ENCODE data around the gene ORC3.
A peak's percentile ranks its signal among the peaks of the same experiment; 100 is the strongest.

The ORC3 gene

GRCh38 chr6:87661503-87661902, 71.6 kb downstream of the ORC3 start:
- DNase-seq (ENCODE audit: low read depth in 2 of 2): peak in 1 of 2 donors; percentile 25
- no peak overlapping the region for H3K4me3 ChIP-seq (replicated peaks in 1 of 2; ENCODE audit: low read depth in 2 of 2, low read length in 2 of 2)
- TF ChIP-seq, protein P1, sequence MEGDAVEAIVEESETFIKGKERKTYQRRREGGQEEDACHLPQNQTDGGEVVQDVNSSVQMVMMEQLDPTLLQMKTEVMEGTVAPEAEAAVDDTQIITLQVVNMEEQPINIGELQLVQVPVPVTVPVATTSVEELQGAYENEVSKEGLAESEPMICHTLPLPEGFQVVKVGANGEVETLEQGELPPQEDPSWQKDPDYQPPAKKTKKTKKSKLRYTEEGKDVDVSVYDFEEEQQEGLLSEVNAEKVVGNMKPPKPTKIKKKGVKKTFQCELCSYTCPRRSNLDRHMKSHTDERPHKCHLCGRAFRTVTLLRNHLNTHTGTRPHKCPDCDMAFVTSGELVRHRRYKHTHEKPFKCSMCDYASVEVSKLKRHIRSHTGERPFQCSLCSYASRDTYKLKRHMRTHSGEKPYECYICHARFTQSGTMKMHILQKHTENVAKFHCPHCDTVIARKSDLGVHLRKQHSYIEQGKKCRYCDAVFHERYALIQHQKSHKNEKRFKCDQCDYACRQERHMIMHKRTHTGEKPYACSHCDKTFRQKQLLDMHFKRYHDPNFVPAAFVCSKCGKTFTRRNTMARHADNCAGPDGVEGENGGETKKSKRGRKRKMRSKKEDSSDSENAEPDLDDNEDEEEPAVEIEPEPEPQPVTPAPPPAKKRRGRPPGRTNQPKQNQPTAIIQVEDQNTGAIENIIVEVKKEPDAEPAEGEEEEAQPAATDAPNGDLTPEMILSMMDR (IDR thresholded peaks at IDR 0.05; ENCODE audit: low read depth, low read length): no peak

DNA sequence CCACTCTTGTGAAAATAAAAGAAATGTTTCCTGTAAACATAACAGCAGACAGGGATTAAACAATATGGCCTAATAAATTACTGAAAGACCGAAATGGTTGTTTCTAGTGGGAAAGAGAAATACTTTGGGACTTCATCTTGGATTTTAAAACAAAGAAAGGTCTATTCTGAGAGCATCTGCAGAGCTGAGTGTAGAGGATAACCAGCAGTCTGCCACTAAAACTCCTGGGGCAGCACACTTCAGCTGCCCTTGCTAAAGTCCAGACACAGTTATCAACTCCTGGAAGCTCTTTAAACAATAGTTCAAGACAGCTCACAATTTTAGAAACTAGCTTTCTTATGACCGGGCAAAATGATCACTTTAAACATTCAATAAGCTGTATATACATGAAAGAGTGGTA, 73.5 kb downstream of the ORC3 start:
- TF ChIP-seq, protein P1 (IDR thresholded peaks at IDR 0.05; ENCODE audit: low read depth, low read length): no peak
- H3K4me3 ChIP-seq (replicated peaks in 1 of 2; ENCODE audit: low read depth in 2 of 2, low read length in 2 of 2): no peak overlapping the region

DNA sequence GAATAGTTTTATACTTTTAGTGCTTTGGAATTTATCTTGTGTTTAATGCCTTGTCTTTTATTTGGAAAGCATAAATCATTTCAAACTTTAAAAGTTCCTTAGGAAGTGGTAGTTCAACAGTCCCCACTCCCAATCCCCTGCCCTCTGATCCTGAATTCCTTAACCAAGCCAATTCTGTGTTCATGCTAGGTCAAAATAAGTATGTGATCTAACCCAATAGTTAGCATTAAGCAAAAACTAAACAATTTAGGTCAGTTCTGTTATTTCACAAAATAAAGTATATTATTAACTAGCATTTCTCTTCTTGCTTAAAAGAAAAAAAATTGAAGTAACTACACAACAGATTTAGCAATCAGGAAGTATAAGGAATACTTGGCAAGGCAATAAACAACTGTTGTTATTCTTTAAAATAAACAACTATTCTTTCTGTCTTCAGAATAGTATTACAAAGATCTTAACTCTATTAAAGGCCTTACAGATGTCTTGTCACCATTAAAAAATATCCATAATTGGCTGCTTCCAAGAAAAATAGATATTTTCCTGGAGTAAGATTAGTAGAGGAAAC, 75.1 kb downstream of the ORC3 start:
- DNase-seq (ENCODE audit: low read depth in 2 of 2): no peak
- no peak overlapping the region for H3K4me3 ChIP-seq (replicated peaks in 1 of 2; ENCODE audit: low read depth in 2 of 2, low read length in 2 of 2)
- TF ChIP-seq, protein P1 (IDR thresholded peaks at IDR 0.05; ENCODE audit: low read depth, low read length): no peak

More for the DNA sequence above, 73.5 kb downstream of the ORC3 start:
- no peak for DNase-seq (ENCODE audit: low read depth in 2 of 2)

- H3K4me3 ChIP-seq (replicated peaks in 1 of 2; ENCODE audit: low read depth in 2 of 2, low read length in 2 of 2): no peak overlapping the region
- DNase-seq (ENCODE audit: low read depth in 2 of 2): no peak
- TF ChIP-seq, protein P1 (IDR thresholded peaks at IDR 0.05; ENCODE audit: low read depth, low read length): no peak
These were observed 77.1 kb downstream of the ORC3 start for GRCh38 chr6:87667032-87667431.

GRCh38 chr6:87668013-87668412, 78.1 kb downstream of the ORC3 start:
- DNase-seq (ENCODE audit: low read depth in 2 of 2): no peak
- TF ChIP-seq, protein P1 (IDR thresholded peaks at IDR 0.05; ENCODE audit: low read depth, low read length): no peak
- H3K4me3 ChIP-seq (replicated peaks in 1 of 2; ENCODE audit: low read depth in 2 of 2, low read length in 2 of 2): no peak overlapping the region

GRCh38 chr6:87669051-87669450, 79.1 kb downstream of the ORC3 start:
- DNase-seq (ENCODE audit: low read depth in 2 of 2): no peak
- H3K4me3 ChIP-seq (replicated peaks in 1 of 2; ENCODE audit: low read depth in 2 of 2, low read length in 2 of 2): no peak overlapping the region
- TF ChIP-seq, protein P1 (IDR thresholded peaks at IDR 0.05; ENCODE audit: low read depth, low read length): no peak

DNA sequence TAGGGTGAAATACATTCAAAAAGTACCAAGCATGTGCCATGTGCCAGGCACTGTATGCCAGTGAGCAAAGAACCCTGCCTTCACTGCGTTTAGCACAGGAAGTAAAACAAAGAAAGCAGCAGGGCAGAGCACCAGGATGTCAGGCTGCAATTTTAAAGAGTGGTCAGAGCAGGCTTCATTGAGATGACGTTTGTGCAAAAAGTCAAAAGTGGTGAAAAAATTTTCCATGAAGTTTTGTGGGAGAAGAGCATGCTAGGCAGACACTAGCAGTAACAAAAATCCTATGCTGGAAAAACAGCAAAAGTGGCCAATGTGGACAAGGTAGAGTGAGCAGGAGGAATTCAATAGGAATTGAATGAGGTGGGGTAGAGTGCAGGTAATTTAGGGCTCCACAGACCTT, 80.8 kb downstream of the ORC3 start:
- DNase-seq (ENCODE audit: low read depth in 2 of 2): no peak
- H3K4me3 ChIP-seq (replicated peaks in 1 of 2; ENCODE audit: low read depth in 2 of 2, low read length in 2 of 2): no peak overlapping the region
- TF ChIP-seq, protein P1 (IDR thresholded peaks at IDR 0.05; ENCODE audit: low read depth, low read length): no peak
